HepG2 (cell line): Measurements from ENCODE around the gene AKAP8L. TPM values are rescaled to one million over a fixed set of nuclear protein-coding genes. Genes with fewer than 3 reads are reported as not detected.

ENCODE experiments used
- ATAC-seq: fragments of 200-7000 bp; cut with Tn5 transposase; 3 replicates; pipeline ENCODE4 v1.9.1; 2020; ENCODE audit warnings: mild to moderate bottlenecking, moderate library complexity
- BruUV-seq: library from RNA; stranded (reverse); fragments of 400-500 nt; replicated peaks from 2 replicates; lab custom pipeline; 2021; lab: Mats Ljungman, UMichigan
- CTCF ChIA-PET: fragments of 300-600 bp; formaldehyde crosslinking; extraction: SDS; loops from one replicate; lab custom pipeline; 2021; ENCODE audit warnings: low total read pairs, inconsistent platforms, low intra/inter-chr PET ratio; lab: Yijun Ruan, JAX
- POLR2A ChIA-PET: fragments of 350-600 bp; sonication (Branson Sonifier 250); formaldehyde crosslinking; loops from one replicate; lab custom pipeline; 2020; ENCODE audit warnings: antibody characterized with exemption, inconsistent platforms; lab: Yijun Ruan, JAX
- DNase-seq: peaks from one replicate; pipeline ENCODE4 v3.0.0-alpha.2; 2015; ENCODE audit warnings: low spot score
- FAIRE-seq: peaks from 3 replicates; lab custom pipeline; 2011; peaks lifted over from hg19 to GRCh38; lab: Jason Lieb, UNC
- H2AFZ ChIP-seq: one replicate; pipeline ENCODE4 v1.6.1; 2011; ENCODE audit warnings: low read length, inconsistent platforms
- H3K27ac ChIP-seq: fragments of 300-600 bp; 3 replicates; pipeline ENCODE4 v1.8.0; 2011; ENCODE audit warnings: mixed run types, mild to moderate bottlenecking, mixed read lengths, low read length, inconsistent platforms; ENCODE audit not compliant: insufficient read depth; ENCODE audit errors: extremely low read length
- H3K27me3 ChIP-seq, 2 experiments: fragments of 200-600 bp in 1 of 2; 2 replicates in 1 of 2; 3 replicates in 1 of 2; pipeline versions ENCODE4 v1.6.0 to v1.8.0; 2011; ENCODE audit warnings: low read length in 2 of 2, mild to moderate bottlenecking in 2 of 2, moderate library complexity in 2 of 2, inconsistent platforms in 1 of 2; ENCODE audit not compliant: insufficient read depth in 2 of 2, control insufficient read depth in 1 of 2
- H3K36me3 ChIP-seq, 2 experiments: fragments of 200-600 bp in 1 of 2; replicated peaks in 1 of 2; 2 replicates in 1 of 2; 3 replicates in 1 of 2; pipeline versions ENCODE4 v1.5.1 to v1.8.0; 2011; ENCODE audit warnings: low read length in 2 of 2, inconsistent platforms in 1 of 2; ENCODE audit not compliant: insufficient read depth in 2 of 2, control insufficient read depth in 1 of 2
- H3K4me1 ChIP-seq: 2 replicates; pipeline ENCODE4 v1.5.1; 2012; ENCODE audit warnings: low read length, inconsistent platforms; ENCODE audit not compliant: insufficient read depth
- H3K4me2 ChIP-seq: 2 replicates; pipeline ENCODE4 v1.6.0; 2011; ENCODE audit warnings: low read depth, low read length, inconsistent platforms
- H3K4me3 ChIP-seq, 3 experiments: fragments of 200-600 bp in 1 of 3; sonication (generic), shearing (Covaris generic) in 1 of 3; replicated peaks in 1 of 3; 2 replicates each; pipeline ENCODE4 v1.5.1; 2011 to 2016; ENCODE audit warnings: low read length in 3 of 3, inconsistent platforms in 2 of 3, low read depth in 2 of 3, mild to moderate bottlenecking in 2 of 3, control low read depth in 1 of 3, mixed read lengths in 1 of 3; ENCODE audit not compliant: insufficient read depth in 1 of 3
- H3K79me2 ChIP-seq: one replicate; pipeline ENCODE4 v1.6.1; 2011; ENCODE audit warnings: low read length, inconsistent platforms; ENCODE audit not compliant: insufficient read depth
- H3K9ac ChIP-seq: 2 replicates; pipeline ENCODE4 v1.6.0; 2011; ENCODE audit warnings: mild to moderate bottlenecking, low read depth, low read length, inconsistent platforms; ENCODE audit not compliant: insufficient read depth
- H3K9me3 ChIP-seq: 2 replicates; pipeline ENCODE4 v1.5.1; 2012; ENCODE audit warnings: mild to moderate bottlenecking, low read length
- H4K20me1 ChIP-seq: 2 replicates; pipeline ENCODE4 v1.6.0; 2011; ENCODE audit warnings: inconsistent platforms, mild to moderate bottlenecking, low read length, moderate library complexity; ENCODE audit not compliant: insufficient read depth
- IRF9 ChIP-seq: sonication (generic); formaldehyde crosslinking; IDR thresholded peaks from 2 replicates; pipeline ENCODE4 v1.8.0; 2022; ENCODE audit warnings: missing genetic modification reagents, mild to moderate bottlenecking, borderline replicate concordance
- JDP2 ChIP-seq: sonication (generic); formaldehyde crosslinking; IDR thresholded peaks from 2 replicates; pipeline ENCODE4 v1.8.1; 2022; ENCODE audit warnings: missing genetic modification reagents, borderline replicate concordance
- KAT8 ChIP-seq: IDR thresholded peaks from 2 replicates; pipeline ENCODE4 v1.6.1; 2016; ENCODE audit warnings: missing genetic modification reagents, missing compliant biosample characterization
- KDM5A ChIP-seq: fragments of 200-600 bp; sonication (generic); IDR thresholded peaks from 2 replicates; pipeline ENCODE4 v1.7.0; 2018; ENCODE audit warnings: antibody characterized with exemption, mild to moderate bottlenecking, low read length, borderline replicate concordance
- MXI1 ChIP-seq: IDR thresholded peaks from 3 replicates; pipeline ENCODE4 v1.6.1; 2012; ENCODE audit warnings: low read depth, low read length, inconsistent platforms, borderline replicate concordance
- NCOA1 ChIP-seq: sonication (generic); formaldehyde crosslinking; IDR thresholded peaks from 2 replicates; pipeline ENCODE4 v1.9.0; 2021; ENCODE audit warnings: missing genetic modification reagents
- NR0B2 ChIP-seq: sonication (generic); formaldehyde crosslinking; IDR thresholded peaks from 2 replicates; pipeline ENCODE4 v1.4.0; 2020; ENCODE audit warnings: mild to moderate bottlenecking, missing genetic modification reagents
- SOX13 ChIP-seq, 3 experiments: fragments of 450-650 bp in 1 of 3; sonication (generic) in 1 of 3; formaldehyde crosslinking in 1 of 3; IDR thresholded peaks in 2 of 3; conservative IDR thresholded peaks in 1 of 3; 2 replicates each; pipeline versions ENCODE4 v1.5.0 to v1.6.1; 2016 to 2020; ENCODE audit warnings: antibody characterized with exemption in 1 of 3, mild to moderate bottlenecking in 1 of 3, missing compliant biosample characterization in 1 of 3, missing genetic modification reagents in 1 of 3, moderate library complexity in 1 of 3
- ZBED4 ChIP-seq: sonication (generic); formaldehyde crosslinking; IDR thresholded peaks from 2 replicates; pipeline ENCODE4 v1.4.0; 2020; ENCODE audit warnings: missing genetic modification reagents, borderline replicate concordance
- ZEB1 ChIP-seq: IDR thresholded peaks from 2 replicates; pipeline ENCODE4 v1.6.1; 2012; ENCODE audit warnings: mild to moderate bottlenecking, low read depth, inconsistent platforms; ENCODE audit not compliant: insufficient replicate concordance
- ZFP36 ChIP-seq: fragments of 150-350 bp; IDR thresholded peaks from 2 replicates; pipeline ENCODE4 v1.6.1; 2018; ENCODE audit warnings: borderline replicate concordance, low read length, low read depth; ENCODE audit not compliant: partially characterized antibody
- ZNF296 ChIP-seq: sonication (generic); formaldehyde crosslinking; conservative IDR thresholded peaks from 2 replicates; pipeline ENCODE4 v1.5.0; 2020; ENCODE audit warnings: mild to moderate bottlenecking, missing genetic modification reagents
- ZSCAN21 ChIP-seq: sonication (generic); formaldehyde crosslinking; IDR thresholded peaks from 2 replicates; pipeline ENCODE4 v1.8.0; 2022; ENCODE audit warnings: mild to moderate bottlenecking, missing genetic modification reagents, moderate library complexity, borderline replicate concordance
- WGBS: methylation state at CpG from one replicate; pipeline ENCODE4 v1.1.6; 2017; ENCODE audit warnings: low lambda C conversion rate; 5-methylcytosine and 5-hydroxymethylcytosine counted together
- in situ Hi-C: cut with HindIII; loops from 2 replicates; pipeline ENCODE4 v1.10.0; 2017; ENCODE audit warnings: low pct_unique_long_range_greater_than_20kb; ENCODE audit not compliant: extremely low pct_ligation_motif_present
- intact Hi-C: fragments of 100-400 bp; cut with micrococcal nuclease; formaldehyde crosslinking; loops from one replicate; pipeline ENCODE4 v1.10.0; 2022; ENCODE audit not compliant: unreplicated experiment
- polyA plus RNA-seq, 8 experiments: library from polyadenylated mRNA; depleted of rRNA in 3 of 8; stranded (reverse) in 7 of 8; unstranded in 1 of 8; fragments of >200 nt; fragmentation: Illumina TruSeq in 4 of 8; extraction: Trizol in 4 of 8; gene quantifications; 2 replicates each; pipeline versions ENCODE4 v1.2.1 to v1.2.3, GENCODE V29; 2011 to 2016; ENCODE audit warnings: low read depth in 4 of 8, missing spikeins in 1 of 8, mixed read lengths in 1 of 8; ENCODE audit not compliant: insufficient read depth in 1 of 8
- total RNA-seq, 5 experiments: library from RNA; depleted of rRNA; stranded (reverse); fragments of >200 nt; fragmentation: Illumina TruSeq; extraction: Trizol; gene quantifications; 2 replicates each; pipeline ENCODE4 v1.2.3, GENCODE V29; 2016; ENCODE audit warnings: low read depth in 1 of 5
- TF ChIP-seq, protein P1 (sequence below): sonication (generic); formaldehyde crosslinking; conservative IDR thresholded peaks from 2 replicates; pipeline ENCODE4 v1.8.0; 2022; ENCODE audit warnings: low read depth, missing genetic modification reagents

The AKAP8L gene
- total and polyA plus RNA-seq, 2 of the 13 experiments (the other 11 are each of a cell fraction or from before 2014, with no cell fraction given), result 48.2 to 49.6 TPM

DNA sequence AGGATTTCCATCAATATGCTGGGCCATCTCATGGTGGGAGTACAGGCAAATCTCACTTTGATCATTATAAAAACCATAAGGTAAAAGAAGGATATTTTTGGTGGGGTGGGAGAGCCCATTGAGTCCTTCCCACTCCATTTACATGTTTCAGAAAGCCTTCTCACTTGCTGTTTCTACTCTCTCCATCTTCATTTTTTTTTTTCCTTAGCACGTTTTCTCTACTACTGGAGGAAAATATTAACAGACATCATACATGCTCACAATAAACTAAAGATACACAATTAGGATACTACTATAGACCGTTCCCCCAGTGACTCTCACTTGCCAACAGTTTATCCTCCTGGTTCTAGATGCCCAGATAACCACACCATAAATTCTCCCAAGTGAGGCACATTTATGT is 37.4 kb downstream of the AKAP8L start (continued):
- TF ChIP-seq IRF9 (CRISPR knock-in tag) (no peak), KDM5A (no peak), ZSCAN21 (no peak), SOX13 (IDR thresholded peaks at IDR 0.05) (no peak), SOX13 (CRISPR knock-in tag; conservative IDR thresholded peaks at IDR 0.05 in 1 of 2, IDR thresholded peaks at IDR 0.05 in 1 of 2) (no peak)

DNA sequence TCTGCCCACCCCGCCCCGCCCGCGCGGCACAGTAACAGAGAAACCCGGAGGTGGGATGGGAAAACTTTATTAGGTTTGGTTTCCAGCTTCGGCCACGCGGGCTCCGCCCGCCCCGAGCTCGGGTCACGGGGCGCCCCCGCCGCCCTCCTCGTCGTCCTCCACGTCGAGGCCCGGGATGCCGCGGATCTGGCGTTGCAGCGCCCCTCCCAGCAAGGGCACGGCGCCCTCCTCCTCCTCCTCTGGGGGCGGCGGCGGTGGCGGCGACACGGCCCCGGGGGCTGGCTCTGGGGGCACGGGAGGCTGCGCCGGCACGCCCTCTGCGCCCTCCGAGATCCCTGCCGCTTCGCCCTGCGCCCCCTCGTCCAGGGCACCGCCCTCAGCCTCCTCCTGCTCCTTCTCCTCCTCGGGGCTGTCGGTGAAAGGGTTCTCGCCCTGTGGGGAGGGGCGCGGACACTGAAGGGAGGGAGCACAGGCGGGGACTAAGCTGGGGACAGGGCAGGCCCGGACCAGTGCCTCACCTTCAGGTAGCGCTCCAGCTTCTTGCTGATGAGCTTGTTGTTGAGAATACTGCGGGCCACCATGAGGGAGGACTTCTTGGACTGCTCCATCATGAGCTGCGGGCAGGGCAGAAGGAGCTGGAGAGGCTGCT is 38.7 kb downstream of the AKAP8L start:
- WGBS, result 3% methylated on average over 8 of the region's 56 CpGs
- CTCF ChIA-PET, result no interaction called here
- H3K36me3 ChIP-seq, result peaks cover 0 to 19% of the 10 kb centered on the region in 2 experiments; a peak in 2 of 5 replicates
- FAIRE-seq, result no peak
- H3K9ac ChIP-seq, result peak overlapping the region; percentile 75
- H2AFZ ChIP-seq, result no peak overlapping the region
- no TSS peak for BruUV-seq
- POLR2A ChIA-PET, result interaction anchor here (0.6 to 3.6 kb wide), 15 partner anchors 12 to 176 kb away, joined by 3 to 67 read pairs (median 8); partner anchors contain the start of genes AKAP8L and BRD4
- intact Hi-C loops (loop anchor here (5.0 to 10.0 kb wide), 3 partner anchors 32 to 95 kb away; no protein-coding TSS in a partner anchor), in situ Hi-C loops (no loop called here)
- no peaks in the 10 kb centered on the region for H3K9me3 ChIP-seq
- peak overlapping the region; percentile 79 for H3K27ac ChIP-seq
- H3K79me2 ChIP-seq, result peaks cover 39% of the 10 kb centered on the region
- peaks cover 48% of the 10 kb centered on the region for H3K4me1 ChIP-seq
- peak overlapping the region; percentile 72 for H3K4me2 ChIP-seq
- peak overlapping the region; percentile 51 to 76 (median 70) for H3K4me3 ChIP-seq
- peaks cover 27% of the 10 kb centered on the region for H4K20me1 ChIP-seq
- ATAC-seq, result peak; percentile 55
- H3K27me3 ChIP-seq, result no peaks in the 10 kb centered on the region; a peak in 1 of 5 replicates
- peak; percentile 48 for DNase-seq
- TF ChIP-seq ZNF296 (CRISPR knock-in tag) (no peak), NCOA1 (CRISPR knock-in tag) (no peak), ZEB1 (no peak), MXI1 (peak; percentile 58; the same call in 1 of the 3 replicates), NR0B2 (CRISPR knock-in tag) (no peak), ZBED4 (no peak), KAT8 (CRISPR knock-in tag) (no peak), JDP2 (CRISPR knock-in tag) (no peak; the same call in 1 of the 2 replicates), ZFP36 (no peak)
- TF ChIP-seq, protein P1, sequence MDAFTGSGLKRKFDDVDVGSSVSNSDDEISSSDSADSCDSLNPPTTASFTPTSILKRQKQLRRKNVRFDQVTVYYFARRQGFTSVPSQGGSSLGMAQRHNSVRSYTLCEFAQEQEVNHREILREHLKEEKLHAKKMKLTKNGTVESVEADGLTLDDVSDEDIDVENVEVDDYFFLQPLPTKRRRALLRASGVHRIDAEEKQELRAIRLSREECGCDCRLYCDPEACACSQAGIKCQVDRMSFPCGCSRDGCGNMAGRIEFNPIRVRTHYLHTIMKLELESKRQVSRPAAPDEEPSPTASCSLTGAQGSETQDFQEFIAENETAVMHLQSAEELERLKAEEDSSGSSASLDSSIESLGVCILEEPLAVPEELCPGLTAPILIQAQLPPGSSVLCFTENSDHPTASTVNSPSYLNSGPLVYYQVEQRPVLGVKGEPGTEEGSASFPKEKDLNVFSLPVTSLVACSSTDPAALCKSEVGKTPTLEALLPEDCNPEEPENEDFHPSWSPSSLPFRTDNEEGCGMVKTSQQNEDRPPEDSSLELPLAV, result no peak
